Right renal cortex interstitium (tissue), 3 donors: Measurements from ENCODE around the gene AADAC. TPM values are rescaled to one million over a fixed set of nuclear protein-coding genes. Genes with fewer than 3 reads are reported as not detected.
"Not testable (repeated sequence)": the region's sequence is repeated elsewhere in the genome, so short reads cannot be mapped to it uniquely, and the experiment has no call there.

Experiments
- DNase-seq, 3 donors: peaks; one replicate each; pipeline ENCODE4 v3.0.0-alpha.2; 2013; ENCODE audit warnings: low read depth in 3 of 3, low spot score in 2 of 3
- polyA plus RNA-seq, 3 donors: library from polyadenylated mRNA; unstranded; fragments of 120-200 nt; gene quantifications; one replicate each; pipeline ENCODE4 v1.2.1, GENCODE V29; 2013; ENCODE audit not compliant: insufficient read length in 3 of 3

Gene AADAC, protein sequence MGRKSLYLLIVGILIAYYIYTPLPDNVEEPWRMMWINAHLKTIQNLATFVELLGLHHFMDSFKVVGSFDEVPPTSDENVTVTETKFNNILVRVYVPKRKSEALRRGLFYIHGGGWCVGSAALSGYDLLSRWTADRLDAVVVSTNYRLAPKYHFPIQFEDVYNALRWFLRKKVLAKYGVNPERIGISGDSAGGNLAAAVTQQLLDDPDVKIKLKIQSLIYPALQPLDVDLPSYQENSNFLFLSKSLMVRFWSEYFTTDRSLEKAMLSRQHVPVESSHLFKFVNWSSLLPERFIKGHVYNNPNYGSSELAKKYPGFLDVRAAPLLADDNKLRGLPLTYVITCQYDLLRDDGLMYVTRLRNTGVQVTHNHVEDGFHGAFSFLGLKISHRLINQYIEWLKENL
- polyA plus RNA-seq, result under 1 TPM in 1 of 3 donors, not detected in 2; 0.24 TPM

- no peak for DNase-seq
Observed at GRCh38 chr3:151813799-151814198, at the start of gene AADAC. Gene AADAC (plus strand): TSS chr3:151814116. CDS start chr3:151814163, 47 bp downstream.

- not testable (repeated sequence) for DNase-seq
Observed at GRCh38 chr3:151764699-151765098, 49.2 kb upstream of the AADAC start.

- DNase-seq, result no peak
Observed at GRCh38 chr3:151765685-151766084, 48.2 kb upstream of the AADAC start.

- no peak for DNase-seq
Observed at GRCh38 chr3:151766454-151766853, 47.5 kb upstream of the AADAC start.

DNA sequence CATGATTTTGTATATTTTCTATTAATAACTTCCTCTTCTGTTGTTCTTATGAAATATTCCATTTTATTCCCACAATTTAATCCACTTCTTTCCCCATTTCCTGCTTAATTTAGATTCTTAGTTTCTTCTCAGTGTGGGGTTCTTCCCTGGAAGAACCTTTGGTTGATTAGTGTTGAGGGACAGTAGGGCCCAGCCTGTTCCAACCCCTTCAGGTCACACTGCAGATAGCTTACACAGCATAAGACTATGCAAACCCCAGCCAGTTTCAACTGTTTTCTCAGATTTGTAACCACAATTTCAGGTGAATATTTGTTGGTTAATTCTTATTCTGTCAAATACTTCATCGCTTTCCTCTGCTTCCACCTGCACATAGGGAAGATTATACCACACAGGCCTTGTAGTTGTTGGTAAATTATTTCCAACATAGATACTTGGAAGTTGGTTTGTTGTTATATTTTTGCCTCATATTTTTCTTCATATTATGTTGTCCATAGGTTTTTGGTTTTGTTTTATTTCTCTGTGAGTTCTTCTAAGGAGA lies 45.5 kb upstream of the AADAC start:
- DNase-seq, result no peak

GRCh38 chr3:151769175-151769574 lies 44.7 kb upstream of the AADAC start:
- no peak for DNase-seq

GRCh38 chr3:151770956-151771355 lies 43.0 kb upstream of the AADAC start:
- DNase-seq, result no peak

GRCh38 chr3:151772825-151773480 lies 41.0 kb upstream of the AADAC start:
- DNase-seq, result no peak

- no peak for DNase-seq
Observed at GRCh38 chr3:151774235-151774634, 39.7 kb upstream of the AADAC start.

- no peak for DNase-seq
Observed at GRCh38 chr3:151774910-151775309, 39.0 kb upstream of the AADAC start.

DNA sequence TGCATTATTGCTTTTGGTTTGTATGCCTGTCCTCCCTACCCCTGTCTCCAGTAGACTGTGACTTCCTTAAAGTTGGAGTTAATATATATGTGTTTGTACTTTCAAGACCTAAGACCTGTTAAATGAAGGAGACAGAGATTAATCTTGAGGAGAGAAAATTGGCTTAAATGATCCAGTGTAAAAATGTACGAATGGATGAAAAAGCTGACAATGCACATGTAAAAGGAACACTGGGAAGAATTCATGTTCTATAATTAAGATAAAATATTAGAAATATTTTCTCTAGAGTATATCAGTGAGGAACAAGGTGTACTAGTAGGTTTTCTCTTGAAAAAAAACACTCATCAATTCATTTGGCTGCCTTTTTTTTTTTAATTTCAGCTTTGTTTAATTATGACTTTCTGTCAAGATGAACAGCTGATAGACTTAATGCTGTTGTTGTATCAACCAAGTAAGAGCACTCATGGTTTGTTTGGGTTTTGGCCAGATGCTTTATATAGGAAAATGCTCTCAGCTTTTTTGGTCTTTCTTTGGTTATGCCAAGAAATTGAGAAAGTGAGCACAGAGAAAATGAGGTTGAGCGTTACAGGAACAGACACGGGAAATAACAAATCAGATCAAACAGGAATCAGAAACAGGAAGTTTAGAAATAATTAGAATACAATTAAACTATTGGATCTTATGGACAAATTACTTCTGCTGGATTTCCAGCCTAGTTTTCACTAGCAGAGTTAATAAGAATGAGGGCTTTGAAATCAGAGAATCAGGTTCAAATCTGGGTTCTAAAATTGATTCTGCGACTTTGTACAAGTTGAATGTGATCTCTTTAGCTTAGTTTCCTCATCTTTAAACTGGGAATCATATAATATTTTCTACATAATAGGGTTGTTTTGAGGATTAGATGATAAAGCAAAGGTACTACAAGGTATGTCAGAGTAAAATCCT lies 38.3 kb upstream of the AADAC start:
- no peak for DNase-seq

DNA sequence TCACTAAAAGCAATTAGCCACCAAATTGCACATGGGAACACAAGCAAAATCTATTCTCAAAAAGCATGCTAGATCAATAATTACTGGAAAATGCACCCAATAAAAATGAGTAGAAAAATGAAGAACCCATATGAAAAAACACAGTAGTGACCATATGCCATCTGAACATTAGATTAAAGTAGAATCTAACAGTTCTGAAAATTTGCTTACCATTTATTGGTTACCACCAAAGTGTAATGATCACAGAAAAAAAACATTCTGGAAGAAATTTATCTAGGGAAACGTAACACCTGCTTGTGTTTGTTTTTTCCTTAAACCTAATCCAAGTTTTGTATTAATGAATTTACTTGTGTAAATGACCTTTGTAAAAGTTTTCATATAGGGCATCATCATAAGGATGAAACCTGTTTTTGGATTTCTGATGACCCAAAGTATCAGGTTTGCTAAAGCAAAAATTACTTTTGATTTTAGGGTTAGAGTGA lies 37.6 kb upstream of the AADAC start:
- DNase-seq, result no peak

- DNase-seq, result no peak
Observed at GRCh38 chr3:151777880-151778279, 36.0 kb upstream of the AADAC start.

DNA sequence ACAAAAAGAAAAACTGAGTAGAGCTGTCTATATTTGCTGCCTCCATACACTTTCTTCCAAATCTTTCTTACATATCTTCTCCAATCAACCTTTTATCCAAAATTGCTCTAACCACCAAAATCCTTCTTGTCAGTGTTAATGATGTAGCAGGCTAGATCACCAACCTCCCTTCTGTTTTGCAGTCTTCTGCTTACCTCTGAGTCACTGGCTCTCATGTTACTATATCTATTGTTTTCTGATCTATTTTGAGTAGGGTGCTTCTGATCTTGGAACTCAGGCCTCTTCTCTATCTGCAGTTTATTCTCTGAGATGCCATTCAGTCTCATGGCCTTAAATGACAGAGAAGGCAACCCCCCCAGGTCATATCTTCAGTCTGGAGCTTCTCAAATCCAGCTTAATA lies 26.3 kb upstream of the AADAC start:
- DNase-seq, result no peak

DNA sequence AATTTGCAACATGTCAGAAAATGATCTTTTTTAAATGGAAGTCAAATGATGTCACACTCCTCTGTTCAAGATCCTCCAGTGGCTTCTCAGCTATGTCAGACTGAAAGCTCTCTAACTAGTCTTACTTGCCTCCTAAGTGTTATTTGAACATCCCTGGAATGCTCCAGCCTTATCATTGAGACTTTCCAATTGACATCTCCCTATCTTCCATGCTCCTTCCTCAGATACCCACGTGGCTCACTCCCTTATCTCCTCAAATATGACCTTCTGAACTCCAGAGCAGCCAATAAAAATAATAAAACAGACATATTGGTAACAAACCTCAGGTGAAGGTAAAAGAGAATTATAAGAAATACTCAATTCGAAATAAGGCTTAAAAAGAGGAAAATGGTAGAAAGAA lies 25.5 kb upstream of the AADAC start:
- DNase-seq, result no peak

DNA sequence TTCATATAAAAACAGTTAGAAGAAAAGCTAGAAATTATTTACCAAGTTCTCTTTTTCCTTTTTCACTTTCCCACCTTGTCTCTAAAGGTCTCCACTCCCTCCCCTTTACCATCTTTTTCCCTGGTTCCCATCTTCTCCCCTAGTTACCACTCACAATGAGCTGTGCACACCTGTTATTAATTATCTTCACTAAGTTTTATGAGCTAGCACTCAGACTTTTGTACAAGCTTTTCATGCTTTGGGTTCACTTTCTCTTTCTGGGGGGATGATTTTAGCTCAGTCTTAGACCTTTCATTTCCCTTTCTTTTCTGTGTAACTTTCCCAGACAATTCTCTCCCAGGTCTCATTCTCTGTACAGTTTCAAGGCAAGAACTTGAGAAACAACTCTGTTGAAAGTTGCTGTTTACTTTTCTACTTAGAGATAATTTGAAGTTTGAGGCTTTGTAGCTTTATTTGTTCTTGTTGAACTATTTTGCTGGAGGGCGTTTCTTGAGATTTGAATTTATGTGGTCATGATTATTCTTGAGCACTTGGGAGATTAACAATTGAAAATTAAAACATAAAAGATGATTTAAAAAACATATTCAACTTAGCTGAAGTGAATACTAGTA lies 24.0 kb upstream of the AADAC start:
- no peak for DNase-seq

DNA sequence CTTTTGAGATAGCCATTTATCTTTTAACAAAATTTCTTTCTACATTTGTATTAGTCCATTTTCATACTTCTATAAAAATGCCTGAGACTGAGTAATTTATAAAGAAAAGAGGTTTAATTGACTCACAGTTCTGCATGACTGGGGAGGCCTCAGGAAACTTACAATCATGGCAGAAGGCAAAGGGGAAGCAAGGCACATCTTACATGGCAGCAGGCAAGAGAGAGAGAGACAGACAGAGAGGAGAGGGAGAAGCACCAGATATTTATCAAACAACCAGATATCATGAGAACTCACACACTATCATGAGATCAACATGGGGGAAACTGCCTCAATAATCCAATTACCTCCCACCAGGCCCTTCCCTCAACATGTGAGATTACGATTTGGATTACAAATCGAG lies 23.2 kb upstream of the AADAC start:
- DNase-seq, result not testable (repeated sequence)

- DNase-seq, result no peak
Observed at GRCh38 chr3:151792411-151792810, 21.5 kb upstream of the AADAC start.

- no peak for DNase-seq
Observed at GRCh38 chr3:151793636-151794035, 20.3 kb upstream of the AADAC start.

GRCh38 chr3:151794080-151794479 lies 19.8 kb upstream of the AADAC start:
- DNase-seq, result no peak
